NCI-H2081 (cell line): ENCODE results near the gene NDUFC2.
"Not testable (repeated sequence)": the region's sequence is repeated elsewhere in the genome, so short reads cannot be mapped to it uniquely, and the experiment has no call there.

Source experiments
- DNase-seq, 2 experiments: peaks; one replicate each; lab custom pipeline; 2025; lab: John Stamatoyannopoulos, UW

Gene NDUFC2

DNA sequence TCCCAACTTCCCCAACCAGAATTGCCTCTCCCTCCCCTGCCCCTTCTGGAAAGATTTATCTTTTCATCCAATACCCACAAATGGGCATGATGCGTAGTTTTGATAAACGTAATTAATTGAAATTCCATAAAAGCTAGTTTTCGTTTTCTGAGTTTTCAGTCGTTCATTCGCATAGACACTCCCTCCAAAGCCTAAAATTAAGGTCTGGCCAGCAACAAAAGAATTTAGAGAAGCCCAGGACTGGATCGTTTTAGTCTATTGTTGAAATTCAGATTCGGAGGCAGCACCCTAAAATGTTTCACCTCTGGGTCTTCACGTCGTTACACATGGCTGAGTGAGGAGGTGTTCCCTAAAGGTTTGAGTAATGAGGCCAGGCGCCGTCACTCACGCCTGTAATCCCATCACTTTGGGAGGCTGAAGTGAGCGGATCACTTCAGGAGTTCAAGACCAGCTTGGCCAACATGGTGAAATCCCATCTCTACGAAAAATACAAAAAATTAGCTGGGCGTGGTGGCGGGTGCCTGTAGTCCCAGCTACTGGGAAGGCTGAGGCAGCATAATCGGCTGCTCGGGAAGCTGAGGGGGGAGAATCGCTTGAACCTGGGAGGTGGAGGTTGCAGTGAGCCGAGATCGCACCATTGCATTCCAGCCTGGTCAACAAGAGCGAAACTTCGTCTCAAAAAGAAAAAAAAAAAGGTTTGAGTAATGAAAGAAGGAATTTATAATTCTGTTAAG, 589 bp upstream of the NDUFC2 start:
- no peak for DNase-seq

DNA sequence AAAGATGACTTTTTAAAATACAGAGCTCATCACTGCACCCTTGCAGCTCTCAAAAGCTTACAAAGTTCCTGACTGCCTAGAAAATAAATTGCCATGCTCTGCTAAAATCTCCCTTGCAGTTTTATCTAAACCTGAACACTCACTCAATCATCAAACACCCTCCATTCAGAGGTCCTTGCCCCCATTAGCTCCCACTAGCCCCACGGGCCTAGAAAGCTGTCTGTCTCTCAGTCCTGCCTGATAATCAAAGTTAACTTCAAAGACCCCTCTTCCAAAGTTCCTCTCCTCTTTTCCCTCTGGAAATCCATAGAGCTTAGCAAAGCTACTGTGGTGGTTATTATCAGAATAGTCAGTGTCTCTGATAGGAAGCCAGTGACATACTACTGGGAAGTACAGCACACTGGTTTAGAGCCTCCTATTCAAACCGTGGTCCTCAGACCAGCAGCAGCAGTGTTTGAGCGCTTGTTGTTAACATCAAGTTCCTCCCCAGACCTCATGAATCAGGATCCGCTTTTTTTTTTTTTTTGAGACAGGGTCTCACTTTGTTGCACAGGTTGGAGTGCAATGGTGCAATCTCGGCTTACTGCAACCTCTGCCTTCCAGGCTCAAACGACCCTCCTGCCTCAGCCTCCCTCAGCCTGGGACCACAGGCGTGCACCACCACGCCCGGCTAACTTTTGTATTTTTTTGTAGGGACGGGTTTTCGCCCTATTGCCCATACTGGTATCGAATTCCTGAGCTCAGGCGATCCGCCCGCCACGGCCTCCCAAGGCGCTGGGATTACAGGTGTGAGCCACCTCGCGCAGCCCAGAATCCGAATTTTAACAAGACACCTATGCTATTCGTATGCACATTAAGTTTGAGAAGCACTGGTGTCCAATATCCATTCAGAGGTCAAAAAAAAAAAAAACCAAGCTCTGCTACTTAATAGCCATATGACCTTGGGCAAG, 1.2 kb downstream of the NDUFC2 start:
- no peak for DNase-seq

DNA sequence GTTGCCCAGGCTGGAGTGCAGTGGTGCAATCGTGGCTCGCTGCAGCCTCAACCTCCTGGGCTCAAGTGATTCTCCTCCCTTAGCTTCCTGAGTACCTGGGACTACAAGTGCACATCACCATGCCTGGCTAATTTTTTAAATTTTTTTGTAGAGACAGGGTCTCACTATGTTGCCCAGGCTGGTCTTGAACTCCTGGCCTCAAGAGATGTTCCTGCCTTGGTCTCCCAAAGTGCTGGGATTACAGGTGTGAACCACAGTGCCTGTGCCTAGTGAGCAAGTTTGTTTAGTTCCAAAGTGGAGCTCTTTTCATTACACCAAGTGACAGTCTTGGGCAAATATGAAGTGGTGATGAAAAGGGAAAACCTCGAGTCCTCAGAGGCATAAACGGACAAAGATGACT, 2.1 kb downstream of the NDUFC2 start:
- not testable (repeated sequence) for DNase-seq

DNA sequence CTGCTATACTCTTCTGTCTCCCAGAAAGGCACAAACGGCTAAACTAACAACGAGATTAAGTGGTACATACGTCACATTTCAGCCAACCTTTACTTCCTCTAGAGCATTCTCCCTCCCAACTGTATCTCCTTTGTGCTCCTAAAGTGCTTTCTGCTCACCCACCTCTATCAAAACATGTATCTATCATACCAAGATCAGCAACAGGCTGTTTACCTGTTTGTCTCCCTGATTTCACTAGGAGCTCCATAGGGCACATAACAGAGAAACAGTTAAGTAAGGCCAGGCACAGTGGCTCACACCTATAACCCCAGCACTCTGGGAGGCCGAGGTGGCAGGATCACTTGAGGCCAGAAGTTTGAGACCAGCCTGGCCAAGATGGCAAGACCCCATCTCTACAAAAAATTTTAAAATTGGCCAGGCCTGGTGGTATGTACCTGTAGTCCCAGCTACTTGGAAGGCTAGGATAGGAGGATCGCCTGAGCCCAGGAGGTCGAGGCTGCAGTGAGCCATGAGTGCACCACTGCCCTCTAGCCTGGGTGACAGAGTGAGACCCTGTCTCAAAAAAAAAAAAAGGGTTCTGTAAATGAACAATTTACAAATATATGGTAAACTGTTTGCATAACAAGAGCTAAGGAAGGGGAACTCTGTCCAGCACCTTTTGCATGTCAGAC, 2.8 kb downstream of the NDUFC2 start:
- no peak for DNase-seq

DNA sequence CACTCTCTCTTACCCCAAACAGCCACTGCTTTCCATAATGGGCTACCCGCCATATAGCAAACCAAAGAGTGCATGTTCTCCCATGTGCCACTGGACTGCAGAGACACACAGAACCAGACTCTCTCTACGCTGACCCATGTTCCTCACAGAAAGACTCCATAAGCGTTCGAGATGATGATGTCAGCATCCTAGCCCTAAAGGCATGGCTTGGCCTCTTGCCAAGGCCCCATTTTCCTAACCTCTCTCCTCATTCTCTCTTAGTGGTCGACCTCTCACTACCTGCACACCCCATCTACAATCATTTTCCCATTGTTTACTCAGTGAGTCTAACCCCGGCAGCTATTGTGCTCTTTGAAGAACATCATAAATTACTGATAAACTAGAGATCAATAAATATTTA, 4.9 kb downstream of the NDUFC2 start:
- no peak for DNase-seq

DNA sequence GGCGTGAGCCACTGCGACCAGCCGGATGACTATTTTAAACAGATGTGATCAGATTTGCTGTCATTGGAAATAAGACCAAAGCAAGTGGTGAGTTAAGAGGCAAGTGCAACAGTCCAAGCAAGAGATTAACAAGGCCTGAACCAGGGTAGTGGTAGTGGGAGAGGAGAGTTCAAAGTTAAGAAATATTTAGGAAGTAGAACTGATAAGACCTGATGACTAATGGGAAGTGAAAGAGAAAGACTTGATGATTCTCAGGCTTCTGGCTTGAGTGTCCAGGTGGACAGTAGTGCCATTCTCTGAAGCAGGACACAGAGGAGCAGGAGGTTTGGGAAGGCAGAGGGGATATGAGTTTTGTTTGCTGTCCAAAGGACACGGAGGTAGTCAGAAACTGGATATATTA, 7.2 kb downstream of the NDUFC2 start:
- DNase-seq, result no peak

DNA sequence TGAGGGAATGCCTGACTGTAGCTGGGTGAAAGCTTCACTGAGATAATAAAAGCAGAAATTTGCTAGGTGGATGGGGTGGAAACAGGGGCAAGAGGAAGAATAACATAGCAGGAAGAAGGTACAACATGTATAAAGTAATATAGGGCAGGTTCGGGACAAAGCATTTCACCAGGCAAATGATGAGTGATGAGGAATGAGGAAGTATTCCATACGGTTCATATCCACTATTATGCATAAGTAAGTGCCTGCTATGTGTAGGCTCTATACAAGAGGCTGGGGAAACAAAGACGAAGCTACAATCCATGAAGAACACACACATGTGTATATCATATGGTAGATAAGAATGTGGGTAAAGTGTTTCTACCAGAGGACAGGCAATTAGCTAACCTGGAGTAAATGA, 7.9 kb downstream of the NDUFC2 start:
- DNase-seq, result no peak

DNA sequence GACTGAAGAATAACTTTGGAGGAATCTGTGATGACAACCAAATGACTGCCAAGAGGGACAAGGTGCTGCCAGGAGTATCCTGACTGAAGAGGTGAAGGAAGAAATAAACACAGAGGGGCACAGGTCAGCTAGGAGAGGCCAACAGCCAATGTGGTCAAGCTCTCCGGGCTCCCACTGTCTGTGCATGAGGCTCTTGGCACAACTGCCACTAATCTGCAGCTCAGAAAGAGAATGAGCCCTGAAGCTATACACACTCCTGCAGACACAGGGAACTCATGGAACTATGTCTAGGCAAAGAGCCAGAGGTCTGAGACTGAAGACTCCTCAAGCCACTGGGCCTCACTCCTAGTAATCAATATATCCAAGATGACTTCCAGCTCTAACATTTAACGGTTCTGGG, 9.0 kb downstream of the NDUFC2 start:
- DNase-seq, result no peak

DNA sequence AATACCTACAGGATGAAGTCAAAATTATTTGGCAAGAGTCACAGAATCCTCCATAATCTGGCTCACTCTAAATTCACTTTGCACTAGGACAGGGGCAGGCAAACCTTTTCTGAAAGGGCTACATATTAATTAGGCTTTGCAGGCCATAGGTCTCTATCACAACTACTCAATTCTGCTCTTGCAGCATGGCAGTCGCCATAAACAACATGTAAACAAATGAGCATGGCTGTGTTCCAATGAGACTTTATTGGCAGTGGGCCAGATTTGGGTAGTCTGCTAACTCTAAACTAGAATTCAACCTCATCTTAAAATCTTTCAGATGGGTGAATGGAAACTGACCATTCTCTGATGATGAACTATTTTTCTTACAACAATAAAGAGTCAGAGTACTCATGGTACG, 10.2 kb downstream of the NDUFC2 start:
- peak in 1 of 2 experiments; percentile 41 for DNase-seq

DNA sequence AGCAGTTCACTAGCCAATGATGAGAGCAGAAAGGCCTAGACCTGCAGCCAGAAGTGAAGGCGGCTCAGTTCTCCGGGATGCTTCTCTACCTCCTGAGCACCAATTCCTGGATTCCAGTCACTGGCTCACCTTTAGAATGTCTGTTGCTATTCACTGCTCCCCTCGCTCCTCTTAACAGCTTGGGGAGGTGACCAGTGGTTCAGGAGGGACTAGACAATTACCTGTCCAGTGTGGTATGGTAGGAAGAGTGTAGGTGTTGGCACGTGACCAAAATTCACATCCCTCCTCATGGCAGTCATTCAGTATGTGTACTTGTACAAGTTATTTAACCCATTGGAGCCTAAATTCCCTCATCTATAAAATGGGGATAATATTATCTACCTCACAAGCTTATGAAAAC, 12.0 kb downstream of the NDUFC2 start:
- no peak for DNase-seq

DNA sequence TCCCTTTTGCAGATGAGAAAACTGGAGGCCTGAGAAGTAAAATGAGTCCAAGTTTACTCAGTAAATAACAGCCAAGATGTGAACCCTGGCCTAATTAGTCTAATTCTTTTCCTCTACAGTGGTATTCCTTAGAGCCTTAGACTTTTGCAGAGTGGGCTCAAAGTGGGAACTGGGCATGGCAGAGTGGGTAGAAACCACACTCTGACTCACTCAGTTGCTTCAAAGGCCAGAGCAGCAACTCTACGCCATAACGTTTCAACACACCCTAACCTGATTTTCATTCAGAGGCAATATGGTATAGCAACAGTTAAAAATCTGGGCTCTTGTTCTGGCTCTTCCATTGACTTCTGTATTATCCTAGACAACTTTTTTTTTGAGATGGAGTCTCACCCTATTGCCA, 13.2 kb downstream of the NDUFC2 start:
- no peak for DNase-seq

DNA sequence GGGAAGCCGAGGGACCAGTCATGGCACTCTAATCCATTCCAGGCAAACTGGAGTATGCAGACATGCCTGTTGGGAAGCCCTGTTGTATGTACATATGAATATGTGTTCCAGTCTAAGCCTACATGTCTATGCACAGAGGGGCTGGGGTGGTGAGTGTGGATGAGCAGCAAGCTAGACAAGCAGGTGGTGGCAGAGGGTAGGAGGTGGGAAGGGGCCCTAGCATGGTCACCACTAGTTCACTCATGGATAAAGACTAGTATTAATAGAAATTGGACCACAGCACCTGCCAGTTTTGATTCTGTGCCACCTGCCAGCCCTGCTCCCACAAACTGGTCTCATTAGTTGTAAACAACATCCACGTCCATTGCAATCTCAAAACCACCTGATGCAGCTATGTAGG, 14.5 kb downstream of the NDUFC2 start:
- DNase-seq, result no peak

DNA sequence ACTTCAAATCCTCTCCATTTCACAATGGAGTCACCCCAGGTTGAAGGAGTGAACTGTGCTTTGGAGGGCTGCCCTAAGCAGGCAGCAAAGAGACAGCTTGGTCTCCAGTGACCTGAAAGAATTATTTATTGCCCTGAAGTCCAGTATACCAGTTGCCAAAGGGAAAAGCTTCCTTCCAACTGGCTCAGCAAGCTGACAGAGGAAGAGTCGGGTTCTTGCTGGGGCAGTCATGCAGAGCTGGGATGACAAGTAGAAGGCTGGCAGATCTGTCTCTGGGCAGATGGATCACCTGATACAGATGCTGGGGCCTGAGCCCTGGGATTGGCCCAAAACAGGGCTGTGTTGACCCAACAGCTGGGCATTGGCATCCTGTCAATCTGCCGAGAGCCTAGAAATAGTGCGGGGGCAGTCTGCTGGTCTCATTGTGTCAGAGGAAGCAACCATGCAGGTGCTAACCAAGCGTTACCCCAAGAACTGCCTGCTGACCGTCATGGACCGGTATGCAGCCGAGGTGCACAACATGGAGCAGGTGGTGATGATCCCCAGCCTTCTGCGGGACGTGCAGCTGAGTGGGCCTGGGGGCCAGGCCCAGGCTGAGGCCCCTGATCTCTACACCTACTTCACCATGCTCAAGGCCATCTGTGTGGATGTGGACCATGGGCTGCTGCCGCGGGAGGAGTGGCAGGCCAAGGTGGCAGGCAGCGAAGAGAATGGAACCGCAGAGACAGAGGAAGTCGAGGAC, 16.1 kb downstream of the NDUFC2 start, which contains the start of gene THRSP:
Gene THRSP (plus strand): TSS at position 422 of the 742 bp plus-strand sequence. CDS start 21 bp downstream, at position 443.
- DNase-seq, result no peak

DNA sequence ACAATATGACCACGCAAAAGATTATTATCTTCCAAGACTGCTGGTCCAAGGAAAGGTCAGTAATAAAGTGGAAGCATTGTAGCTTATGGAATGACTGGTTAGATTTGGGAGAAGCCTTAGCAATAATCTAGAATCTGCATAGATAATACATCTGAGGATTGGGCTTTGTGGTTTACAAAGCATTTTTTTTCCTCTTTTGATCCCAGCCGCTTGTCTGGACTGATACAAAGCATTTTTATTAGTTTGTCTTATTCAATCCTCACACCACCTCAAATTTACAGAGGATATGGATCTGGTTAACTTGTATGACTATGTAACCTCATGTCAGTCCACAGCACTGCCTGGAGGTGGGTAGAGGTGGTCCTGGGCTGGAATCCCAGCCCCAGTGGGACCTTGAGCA, 17.0 kb downstream of the NDUFC2 start:
- DNase-seq, result no peak

DNA sequence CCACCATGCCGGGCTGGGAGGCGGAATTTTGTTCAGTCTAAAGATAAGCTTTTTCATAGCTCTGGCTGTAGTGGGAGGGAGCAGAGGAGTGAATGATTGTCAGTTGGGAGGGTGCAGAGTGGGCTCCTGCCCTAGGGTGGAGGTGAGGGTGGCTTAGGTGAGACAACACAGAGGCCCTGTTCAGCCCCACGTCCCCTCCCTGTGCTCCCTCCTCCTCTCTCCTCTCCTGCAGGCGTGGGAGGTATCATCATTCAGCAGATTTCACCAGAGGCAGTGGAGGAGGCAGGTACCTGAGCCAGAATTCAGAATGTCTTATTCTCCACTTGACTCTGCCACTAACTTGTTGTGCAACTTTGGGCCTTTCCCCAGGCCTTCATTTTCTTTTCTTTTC, 17.7 kb downstream of the NDUFC2 start:
- no peak for DNase-seq

DNA sequence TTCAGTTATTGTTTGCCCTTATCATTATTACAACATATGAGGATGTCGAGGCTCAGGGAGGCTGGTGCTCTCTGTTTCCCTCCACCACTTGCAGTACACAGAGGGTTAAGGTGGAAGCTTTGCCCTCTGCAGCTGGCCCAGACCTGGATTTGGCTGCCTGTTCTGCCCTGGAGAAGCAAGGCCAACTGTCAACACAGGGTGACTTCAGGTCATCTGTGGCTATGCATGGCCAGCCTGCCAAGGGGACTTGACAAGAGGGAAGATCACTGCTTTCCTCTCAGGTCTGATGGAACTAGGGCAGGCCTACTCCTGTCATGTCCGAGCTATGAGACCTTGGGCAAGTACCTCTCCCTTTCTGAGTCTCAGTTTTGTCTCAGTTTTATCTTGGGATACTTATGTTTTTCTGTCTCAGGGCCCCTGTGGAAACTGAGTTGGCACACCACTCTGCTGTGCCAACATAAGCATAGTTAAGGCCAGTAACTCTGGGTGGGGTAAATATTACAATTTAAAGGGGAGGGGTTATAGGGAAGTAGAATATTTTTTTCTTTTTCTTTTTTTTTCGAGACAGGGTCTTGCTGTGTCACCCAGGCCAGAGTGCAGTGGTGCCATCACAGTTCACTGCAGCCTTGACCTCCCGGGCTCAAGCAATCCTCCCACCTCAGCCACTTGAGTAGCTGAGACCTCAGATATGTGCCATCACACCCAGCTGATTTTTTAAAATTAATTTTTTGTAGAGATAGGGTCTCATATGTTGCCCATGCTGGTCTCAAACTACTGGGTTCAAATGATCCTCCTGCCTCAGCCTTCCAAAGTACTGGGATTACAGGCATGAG, 18.4 kb downstream of the NDUFC2 start:
- DNase-seq, result no peak

DNA sequence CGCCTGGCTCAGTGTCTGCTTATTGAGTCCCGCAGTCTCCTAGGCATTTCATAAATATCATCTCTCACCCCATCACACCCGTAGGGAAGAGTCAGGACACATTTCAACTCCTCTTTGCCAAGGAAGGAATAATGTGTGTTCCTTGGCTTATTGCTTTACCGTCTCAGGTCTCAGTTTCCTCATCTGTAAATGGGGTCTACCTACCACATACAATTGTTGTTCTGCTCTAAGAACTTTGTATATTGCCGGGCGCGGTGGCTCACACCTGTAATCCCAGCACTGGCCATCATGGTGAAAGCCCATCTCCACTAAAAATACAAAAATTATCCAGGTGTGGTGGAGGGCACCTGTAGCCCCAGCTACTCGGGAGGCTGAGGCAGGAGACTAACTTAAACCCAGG, 19.1 kb downstream of the NDUFC2 start:
- no peak for DNase-seq

DNA sequence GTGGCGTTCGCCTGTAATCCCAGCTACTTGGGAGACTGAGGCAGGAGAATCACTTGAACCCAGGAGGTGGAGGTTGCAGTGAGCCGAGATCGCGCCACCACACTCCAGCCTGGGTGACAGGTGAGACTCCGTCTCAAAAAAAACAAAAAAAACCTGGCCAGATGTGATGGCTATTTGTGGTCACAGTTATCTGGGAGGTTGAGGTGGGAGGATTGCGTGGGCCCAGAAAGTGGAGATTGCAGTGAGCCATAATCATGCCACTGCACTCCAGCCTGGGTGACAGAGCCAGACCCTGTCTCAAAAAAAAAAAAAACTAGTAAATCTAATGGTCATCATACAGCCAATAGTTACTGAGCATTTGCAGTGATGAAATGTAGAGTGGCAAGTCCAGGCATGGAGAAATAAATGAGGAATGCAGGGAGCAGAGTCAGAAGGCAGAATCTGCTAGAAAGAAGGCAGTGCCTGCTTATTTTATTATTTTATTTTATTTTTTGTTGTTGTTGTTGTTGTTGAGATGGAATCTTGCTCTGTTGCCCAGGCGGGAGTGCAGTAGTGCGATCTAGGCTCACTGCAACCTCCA, 19.8 kb downstream of the NDUFC2 start:
- not testable (repeated sequence) for DNase-seq

DNA sequence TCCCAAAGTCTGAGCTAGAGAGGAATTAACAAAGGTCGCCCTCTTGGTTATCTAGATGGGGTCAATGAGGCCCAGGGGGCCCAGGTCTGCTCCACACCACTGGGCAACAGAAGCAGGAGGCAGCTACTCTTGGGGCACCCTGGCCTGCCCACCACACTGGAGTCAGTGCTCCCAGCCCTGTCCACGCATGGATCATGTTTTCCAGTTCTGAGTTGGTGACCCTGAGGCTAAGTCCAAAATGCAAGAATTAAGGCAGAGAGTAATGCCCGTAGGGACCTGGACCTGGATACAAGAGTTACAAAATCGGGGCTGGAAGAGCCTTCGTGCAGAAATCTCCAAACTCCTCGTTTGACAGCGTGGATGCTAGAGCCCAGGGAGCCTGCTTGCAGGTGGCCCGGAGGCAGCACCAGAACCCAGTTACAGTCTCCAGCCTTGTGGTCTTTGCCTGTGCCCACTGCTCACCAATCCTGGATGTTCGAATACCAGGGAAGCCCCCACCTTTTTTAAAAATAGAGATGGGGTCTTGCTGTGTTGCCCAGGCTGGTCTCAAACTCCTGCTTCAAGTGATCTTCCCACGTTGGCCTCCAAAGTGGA, 22.1 kb downstream of the NDUFC2 start:
- DNase-seq, result no peak

DNA sequence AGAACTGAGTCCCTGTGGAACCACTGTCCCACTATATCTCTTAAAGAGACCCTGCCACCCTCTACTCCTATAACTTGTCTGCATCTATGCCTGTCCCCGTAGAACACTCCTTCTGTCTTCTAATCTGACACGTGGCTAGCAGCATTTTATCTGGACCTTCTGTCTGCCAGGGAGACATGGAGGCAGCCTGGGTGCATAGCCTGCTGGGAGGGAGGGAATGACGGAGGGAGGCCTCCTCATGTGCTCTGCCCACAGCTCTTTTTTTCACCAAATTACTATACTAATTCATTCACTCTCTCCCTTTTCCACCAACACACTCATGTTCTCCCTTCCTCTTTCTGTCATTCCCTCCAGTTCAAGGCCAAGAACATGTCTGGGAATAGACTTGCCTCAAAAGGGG, 23.6 kb downstream of the NDUFC2 start:
- no peak for DNase-seq
